AML-193 (cell line): ENCODE data around the gene ISM1.

Experiments used
- DNase-seq, 2 experiments: peaks; one replicate each; lab custom pipeline; 2025; lab: John Stamatoyannopoulos, UW

The ISM1 gene

GRCh38 chr20:13348311-13349234 is 127.5 kb downstream of the ISM1 start:
- DNase-seq = no peak

GRCh38 chr20:13349235-13349604 is 128.1 kb downstream of the ISM1 start:
- DNase-seq = no peak
